Islet of Langerhans (tissue), 1 donor: Measurements from ENCODE around the gene PDZD8.
"Not testable (repeated sequence)": the region's sequence is repeated elsewhere in the genome, so short reads cannot be mapped to it uniquely, and the experiment has no call there.

ENCODE experiments used
- FAIRE-seq: peaks from one replicate; lab custom pipeline; 2011; peaks lifted over from hg19 to GRCh38; lab: Jason Lieb, UNC

Gene PDZD8

GRCh38 chr10:117290872-117291271, 84.4 kb downstream of the PDZD8 start:
- not testable (repeated sequence) for FAIRE-seq

- no peak for FAIRE-seq
These were observed 90.3 kb downstream of the PDZD8 start for GRCh38 chr10:117284716-117285494.

GRCh38 chr10:117277675-117278074, 97.6 kb downstream of the PDZD8 start:
- no peak for FAIRE-seq

- FAIRE-seq = no peak
These were observed 100.1 kb downstream of the PDZD8 start for GRCh38 chr10:117275121-117275520.

DNA sequence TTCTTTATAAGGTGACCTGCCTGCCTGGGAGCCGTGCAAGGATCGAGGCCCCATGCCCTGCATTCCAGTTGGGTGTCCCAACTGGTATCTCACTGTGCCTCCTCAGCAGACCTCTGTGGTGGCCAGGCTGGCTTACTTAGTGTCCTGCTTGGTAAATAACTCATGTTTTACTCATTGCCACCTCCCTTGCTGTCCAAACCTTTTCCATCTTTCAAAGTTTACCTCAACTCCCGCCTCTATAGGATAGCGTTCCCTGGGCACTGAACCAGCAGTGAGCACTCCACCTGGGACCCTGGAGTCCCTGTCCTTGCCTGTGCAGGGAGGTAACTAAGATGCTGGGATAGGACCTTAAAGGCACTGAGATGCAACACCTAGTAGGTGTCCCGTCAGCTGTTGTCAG, 100.7 kb downstream of the PDZD8 start:
- no peak for FAIRE-seq

DNA sequence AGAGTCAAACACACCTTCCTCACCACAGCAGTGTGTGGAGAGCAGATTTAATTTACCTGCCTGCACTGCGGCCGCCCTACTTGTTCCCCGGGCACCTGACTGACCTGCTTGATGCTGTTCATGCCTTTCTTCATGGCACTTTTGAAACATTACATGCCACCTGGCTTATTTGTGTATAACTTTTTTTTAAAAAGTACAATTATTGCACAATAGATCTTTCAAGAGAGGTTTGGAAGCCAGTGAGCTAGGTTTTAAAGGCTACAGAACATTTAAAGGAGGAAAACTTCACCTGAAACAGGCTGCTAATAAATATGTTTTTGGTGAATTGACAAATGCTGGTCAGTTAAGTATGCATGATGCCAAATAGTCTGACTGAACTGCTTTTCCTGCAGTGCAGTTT, 101.3 kb downstream of the PDZD8 start:
- no peak for FAIRE-seq

- FAIRE-seq = no peak
These were observed 102.8 kb downstream of the PDZD8 start for GRCh38 chr10:117272195-117273076.

DNA sequence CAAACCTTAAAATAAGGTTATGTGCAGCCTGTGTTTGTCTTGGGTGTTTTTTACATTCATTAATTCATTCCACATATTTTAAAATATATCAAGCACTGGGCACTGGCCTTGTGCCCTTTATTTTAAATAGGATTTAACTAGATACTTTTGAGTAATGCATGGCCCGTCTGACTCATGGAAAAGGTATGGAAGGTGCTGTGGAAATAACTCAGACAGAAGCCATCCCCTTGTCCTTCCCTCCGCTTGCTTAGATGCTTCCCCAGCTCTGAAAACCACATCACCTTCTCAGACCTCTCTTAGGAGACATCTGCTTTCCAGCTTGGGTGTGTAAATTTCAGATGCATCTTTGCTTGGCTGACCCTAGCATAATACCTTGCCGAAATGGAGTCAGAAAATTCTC, 103.8 kb downstream of the PDZD8 start:
- FAIRE-seq = no peak

- no peak for FAIRE-seq
These were observed 106.3 kb downstream of the PDZD8 start for GRCh38 chr10:117268907-117269306.

DNA sequence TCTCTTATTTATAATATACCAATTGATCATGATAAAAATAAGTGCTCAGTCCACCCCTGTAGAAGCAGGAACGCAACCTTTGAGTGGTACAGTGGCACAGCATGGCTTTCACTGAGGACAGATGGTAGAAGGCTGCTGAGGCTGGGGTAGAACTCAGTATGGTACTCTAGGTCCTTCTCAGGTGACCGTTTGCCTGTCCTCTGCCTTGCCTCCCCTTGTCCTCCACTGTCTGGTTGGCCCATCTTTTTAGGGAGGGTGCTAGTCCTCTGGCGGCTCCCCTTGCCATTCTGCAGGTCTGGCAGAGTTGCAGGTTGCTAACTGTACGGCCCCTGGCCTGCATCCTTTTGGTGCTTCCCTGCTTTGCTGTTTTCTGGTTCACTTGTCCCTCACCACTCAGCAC, 107.0 kb downstream of the PDZD8 start:
- FAIRE-seq = no peak

- peak; percentile 79 for FAIRE-seq
These were observed 108.4 kb downstream of the PDZD8 start for GRCh38 chr10:117266812-117267211.

- no peak for FAIRE-seq
These were observed 108.8 kb downstream of the PDZD8 start for GRCh38 chr10:117266400-117266799.

DNA sequence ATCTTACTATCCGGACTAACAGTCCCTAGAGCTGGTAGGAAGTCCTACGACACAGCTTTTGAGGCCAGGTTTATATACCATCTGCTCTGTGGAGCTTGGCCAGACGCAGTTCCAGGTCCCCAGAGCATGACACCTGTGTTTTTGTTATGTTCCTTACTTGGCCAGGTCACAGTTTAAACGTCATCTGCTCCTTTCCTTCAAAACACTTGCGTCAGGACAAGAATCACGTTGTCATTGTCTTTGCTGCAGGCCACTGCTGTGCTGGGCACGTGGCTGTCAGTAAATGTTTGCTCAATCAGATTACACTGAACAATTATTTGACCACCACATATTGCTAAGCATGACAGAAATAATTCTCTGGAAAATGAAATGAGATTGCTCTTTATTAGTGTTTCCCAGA, 110.5 kb downstream of the PDZD8 start:
- FAIRE-seq = peak; percentile 99

GRCh38 chr10:117262903-117263293, 112.3 kb downstream of the PDZD8 start:
- no peak for FAIRE-seq

DNA sequence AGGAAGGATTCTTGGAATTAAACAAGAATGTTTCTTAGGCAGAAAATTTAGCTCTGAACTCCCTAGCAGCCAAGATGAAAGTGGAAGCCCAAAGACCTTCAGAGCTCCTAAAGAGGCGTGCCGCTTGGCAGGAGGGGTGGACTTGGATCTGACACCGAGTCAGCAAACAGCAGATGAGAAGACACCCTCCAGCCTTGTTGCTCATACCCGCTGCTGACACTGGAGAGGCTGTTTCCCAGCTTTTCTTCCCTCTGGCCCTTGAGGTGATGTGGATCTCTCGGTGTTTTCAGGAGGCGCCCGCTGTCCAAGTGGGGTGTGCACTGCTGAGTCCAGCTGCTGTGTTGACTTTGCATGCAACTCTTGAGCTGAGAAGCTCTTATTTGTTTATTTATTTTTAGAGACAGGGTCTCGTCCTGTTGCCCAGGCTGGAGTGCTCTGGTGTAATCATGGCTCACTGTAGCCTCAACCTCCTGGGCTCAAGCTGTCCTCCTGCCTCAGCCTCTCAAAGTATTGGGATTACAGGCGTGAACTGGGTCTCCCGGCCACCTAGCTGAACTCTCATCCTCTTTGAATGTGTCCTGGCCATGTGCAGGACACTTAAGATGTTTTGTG, 112.8 kb downstream of the PDZD8 start:
- FAIRE-seq = no peak

DNA sequence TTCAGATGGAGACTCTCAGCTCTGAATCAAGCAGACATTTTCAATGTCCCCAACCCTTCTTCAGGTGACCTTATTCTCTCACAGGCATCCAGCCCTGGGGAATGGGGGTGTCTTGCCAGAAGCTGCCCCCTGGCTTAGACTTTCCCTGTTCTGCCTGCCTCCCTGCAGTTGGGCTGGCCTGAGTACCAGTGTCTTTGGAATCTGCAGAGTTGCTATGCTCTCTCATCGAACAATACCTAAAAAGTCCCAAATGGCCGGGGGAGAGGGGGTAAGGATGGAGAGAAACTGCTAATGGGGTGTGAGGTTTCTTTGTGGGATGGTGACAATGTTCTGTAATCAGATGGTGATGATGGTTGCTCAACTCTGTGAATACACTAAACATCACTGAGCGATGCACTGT, 113.7 kb downstream of the PDZD8 start:
- FAIRE-seq = no peak

DNA sequence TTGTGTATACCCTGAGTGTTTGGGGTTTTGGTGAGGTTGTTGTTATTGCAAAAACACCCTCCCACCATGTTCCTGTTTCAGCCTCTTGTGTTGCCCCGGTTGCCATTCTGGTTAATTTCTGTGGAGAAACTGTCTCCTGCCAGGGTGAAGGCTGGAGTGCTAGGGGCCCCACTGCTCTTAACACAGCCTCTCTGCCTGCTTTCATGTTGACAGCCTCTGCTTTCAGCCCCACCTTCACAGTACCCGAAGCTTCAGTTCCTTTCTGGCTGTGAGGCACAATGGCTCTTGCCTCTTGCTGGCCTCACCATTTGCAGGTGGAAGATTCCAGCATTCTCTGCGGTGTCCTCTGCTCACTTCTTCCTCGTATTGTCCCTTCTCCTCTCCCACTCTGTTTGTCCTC, 115.2 kb downstream of the PDZD8 start:
- no peak for FAIRE-seq

DNA sequence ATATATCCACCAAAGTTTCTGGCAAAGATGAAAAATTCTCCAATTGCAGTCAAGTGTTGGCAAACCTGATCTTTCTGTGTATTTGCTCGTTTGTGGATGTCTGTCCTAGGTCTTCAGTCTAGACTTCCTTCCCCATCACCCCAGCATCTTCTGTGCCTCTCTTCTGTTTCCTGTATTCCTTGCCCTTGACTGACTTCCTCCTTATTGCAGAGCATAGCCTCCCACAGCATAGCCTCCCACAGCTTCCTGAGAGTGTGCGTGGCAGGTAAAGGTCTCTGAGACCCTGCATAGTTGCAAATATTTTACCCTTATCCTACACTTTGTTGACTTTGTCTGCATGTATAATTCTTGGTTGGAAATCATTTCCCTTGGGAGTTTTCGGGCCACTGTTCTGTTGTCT, 116.0 kb downstream of the PDZD8 start:
- no peak for FAIRE-seq

GRCh38 chr10:117257721-117258120, 117.5 kb downstream of the PDZD8 start:
- FAIRE-seq = no peak

DNA sequence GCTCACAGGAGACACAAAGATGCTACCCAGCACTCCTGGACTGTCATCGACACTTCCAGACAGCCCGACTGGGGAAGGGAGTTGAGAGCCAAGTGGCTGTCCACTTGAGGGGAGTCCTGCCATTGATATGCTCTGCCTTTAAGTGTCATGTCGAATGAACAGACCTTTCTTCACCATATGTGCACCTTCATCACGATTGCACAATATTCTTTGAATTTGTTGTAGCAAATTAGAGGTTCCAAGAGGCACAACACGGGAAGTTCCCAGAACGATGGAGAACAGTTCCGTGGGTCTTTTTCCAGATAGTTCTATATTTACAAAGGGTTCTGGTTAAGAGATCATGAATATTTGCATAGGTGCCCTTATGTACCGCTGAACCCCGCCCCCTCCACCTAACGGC, 118.3 kb downstream of the PDZD8 start:
- no peak for FAIRE-seq

DNA sequence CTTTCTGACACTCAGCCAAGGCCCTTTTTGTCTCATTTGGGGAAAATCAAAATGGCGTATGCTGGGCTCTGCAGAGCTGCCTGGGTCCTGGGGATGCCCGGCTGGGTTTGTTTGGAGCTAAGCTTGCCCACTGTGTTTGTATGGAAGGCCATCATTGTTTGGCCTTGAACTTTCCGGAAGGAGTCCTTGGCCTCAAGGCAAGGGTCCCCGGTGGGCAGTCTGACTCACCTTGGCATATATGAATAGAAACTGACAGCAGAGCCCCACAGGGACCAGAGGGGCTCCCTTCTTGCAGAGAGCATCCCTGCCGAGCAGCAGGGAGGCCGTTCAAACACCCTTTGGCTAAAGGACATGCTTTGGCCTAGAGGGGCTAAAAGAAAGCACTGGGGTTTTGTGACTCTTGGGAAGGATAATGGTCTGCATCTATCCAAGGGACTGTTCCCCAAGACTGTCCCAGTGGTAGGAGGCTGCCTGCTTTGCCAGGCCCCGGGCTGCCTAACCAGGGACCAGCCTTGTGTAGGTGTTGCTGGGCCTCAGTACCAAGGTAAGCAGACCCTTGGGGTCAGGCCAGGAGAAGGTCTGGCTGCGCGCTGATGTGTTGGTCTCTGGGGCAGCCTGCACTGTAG, 119.3 kb downstream of the PDZD8 start:
- FAIRE-seq = no peak
